ENCODE results near the gene RBP3. TPM values are rescaled to one million over a fixed set of nuclear protein-coding genes. Genes with fewer than 3 reads are reported as not detected.

The RBP3 gene
- total RNA-seq, 2 experiments from 2014 or later: not detected

DNA sequence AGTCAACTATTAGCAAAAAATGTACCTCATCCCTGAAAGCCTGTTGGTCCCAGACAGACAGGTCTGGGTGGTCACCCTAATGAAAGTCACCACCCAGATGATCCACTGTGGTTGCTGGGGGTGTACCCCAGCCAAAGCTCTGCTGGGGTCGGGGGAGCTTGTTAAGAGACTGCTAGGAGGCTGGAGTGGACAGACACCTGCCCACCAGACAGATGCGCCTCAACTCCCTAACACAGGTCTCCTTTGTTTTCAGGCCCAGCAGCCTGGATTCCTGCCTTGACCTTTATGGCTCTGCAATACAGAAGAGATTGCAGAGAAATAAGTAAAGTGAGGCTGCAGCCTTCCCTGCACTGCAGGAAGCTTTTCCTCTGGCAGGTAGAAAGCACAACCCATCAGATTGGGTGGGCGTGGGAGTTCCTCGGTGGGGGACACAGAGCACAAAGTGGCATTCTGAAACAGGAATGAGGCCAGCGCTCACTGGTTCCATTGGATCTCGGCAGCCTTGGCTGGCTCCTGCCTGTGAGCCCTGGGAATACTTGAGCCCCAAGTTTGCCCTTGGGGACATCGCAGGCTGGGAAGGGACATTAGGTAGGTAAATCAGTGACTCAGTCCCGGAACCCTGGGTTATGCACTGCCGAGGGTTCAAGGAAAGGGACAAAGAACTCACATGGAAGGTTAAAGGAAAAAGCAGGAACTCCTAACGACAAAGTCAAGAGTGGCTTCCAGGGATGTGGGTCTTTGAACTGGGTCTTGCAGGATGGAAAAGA, 53.9 kb downstream of the RBP3 start:
- CTCF ChIA-PET: no interaction called here
- Mint-ChIP-seq H3K27ac (no peak overlapping the region), H3K4me1 (ENCODE audit: low read depth) (no peaks in the 10 kb centered on the region), H3K4me3 (no peak overlapping the region), H3K36me3 (no peaks in the 10 kb centered on the region), H3K27me3 (peaks cover 14% of the 10 kb centered on the region), H3K9me3 (no peaks in the 10 kb centered on the region)
- POLR2A ChIA-PET: no interaction called here
- intact Hi-C loops (cut with micrococcal nuclease): no loop called here
- no peak for DNase-seq

DNA sequence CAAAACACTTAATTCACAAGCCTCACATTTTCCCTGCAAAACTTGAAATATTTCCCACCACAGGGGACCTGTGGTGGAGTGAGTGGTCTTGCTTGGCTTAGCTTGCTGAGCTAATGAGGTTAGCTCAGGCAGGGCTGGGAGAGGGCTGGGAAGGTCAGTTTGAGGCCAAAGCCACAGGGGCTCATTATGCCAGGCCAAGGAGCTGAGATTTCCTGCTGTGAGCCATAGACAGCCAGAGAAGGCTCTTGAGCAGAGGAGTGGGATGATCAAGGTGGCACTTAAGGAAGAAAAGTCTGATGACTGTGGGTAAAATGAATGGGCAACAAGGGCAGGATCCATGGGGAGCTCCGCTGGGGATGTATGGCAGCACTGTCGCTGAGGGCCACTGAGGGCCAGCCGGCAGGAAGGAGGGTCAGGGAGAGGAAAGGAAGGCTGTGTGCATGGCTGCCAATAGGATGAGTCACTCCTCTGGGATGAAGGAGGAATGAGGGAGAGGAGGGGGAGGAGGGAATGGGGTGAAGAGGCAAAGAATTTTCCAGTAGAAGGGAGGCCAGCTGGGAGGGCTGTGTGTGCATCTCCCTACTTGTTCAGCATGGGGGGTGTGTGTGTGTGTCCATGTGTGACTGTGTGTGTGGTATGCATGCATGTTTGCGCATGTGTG, 54.6 kb downstream of the RBP3 start:
- Mint-ChIP-seq H3K36me3 (no peaks in the 10 kb centered on the region), H3K27ac (no peak overlapping the region), H3K4me1 (ENCODE audit: low read depth) (no peaks in the 10 kb centered on the region), H3K9me3 (no peaks in the 10 kb centered on the region), H3K4me3 (no peak overlapping the region), H3K27me3 (peaks cover 14% of the 10 kb centered on the region)
- POLR2A ChIA-PET: no interaction called here
- intact Hi-C loops (cut with micrococcal nuclease): no loop called here
- DNase-seq: no peak
- CTCF ChIA-PET: no interaction called here

DNA sequence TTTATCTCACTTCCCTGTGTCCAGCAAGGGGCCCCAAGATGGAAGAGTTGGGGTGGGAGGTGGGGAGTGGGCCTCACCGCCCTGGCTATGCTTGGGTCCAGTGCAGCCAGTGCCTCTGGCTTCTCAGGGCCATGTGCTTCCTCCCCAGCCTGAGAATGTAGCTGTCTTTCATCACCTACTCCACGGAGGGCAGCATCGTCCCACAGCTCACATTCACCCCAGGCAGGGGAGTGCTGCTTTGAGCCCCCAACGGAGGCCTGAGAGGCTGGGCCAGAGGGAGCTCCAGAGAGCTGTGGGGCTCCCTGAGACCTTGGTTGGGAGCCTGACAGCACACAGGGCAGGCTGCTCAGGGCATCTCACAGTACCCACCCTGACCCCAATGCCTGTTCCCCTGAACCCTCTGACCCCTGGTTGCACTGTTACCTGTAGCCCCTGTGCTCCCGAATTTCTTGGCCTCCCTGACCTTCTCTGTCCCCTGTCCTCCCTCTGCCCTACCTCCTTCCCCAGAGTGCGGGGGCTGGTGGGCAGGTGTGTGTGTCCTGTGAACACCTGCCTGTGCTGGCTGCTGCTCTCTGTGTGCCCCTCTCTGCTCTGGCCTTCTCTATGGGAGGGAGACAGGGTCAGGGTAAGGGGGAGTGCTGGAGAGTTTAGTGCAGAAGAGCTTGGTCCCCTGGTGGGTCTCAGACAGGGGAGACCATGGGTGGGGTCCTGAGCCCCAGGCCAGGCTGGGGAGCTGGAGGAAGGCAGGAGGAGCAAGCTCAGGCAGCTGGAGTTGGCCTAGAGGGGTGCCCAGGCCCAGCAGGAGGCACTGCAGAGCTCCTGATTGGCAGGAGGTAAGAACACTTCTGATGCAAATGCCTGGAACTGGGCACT, 55.5 kb downstream of the RBP3 start:
- Mint-ChIP-seq H3K27ac (no peak overlapping the region), H3K36me3 (no peaks in the 10 kb centered on the region), H3K27me3 (peaks cover 10% of the 10 kb centered on the region)

DNA sequence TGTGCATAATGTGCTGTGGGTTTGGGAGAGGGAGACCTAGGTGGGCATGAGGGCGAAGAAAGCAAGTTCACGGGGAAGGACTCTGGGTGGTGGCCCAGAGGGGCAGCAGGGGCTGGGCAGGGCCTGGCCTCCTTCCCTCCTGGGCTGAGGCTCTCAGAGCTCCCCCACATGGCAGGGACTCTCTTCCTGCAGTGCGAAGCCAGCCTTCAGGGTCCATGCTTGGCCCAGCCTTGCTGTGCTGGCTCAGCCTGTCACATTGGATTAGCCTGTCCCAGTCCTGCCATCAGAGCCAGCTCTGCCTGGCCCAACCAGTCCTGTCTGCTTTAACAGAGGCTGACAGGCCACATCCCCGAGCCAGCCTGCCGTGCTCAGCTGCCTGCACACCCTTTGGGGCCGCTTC, 56.3 kb downstream of the RBP3 start:
- CTCF ChIA-PET: no interaction called here
- Mint-ChIP-seq H3K9me3 (no peaks in the 10 kb centered on the region), H3K36me3 (no peaks in the 10 kb centered on the region), H3K4me1 (ENCODE audit: low read depth) (no peaks in the 10 kb centered on the region), H3K27ac (no peak overlapping the region), H3K27me3 (peaks cover 4% of the 10 kb centered on the region), H3K4me3 (no peak overlapping the region)
- DNase-seq: no peak
- POLR2A ChIA-PET: no interaction called here
- intact Hi-C loops (cut with micrococcal nuclease): no loop called here

More for the DNA sequence above, 55.5 kb downstream of the RBP3 start:
- ChIA-PET POLR2A (no interaction called here), CTCF (interaction anchor here (0.7 kb wide), 1 partner anchor 42 kb away, joined by 4 read pairs; no protein-coding TSS in a partner anchor)
- DNase-seq: no peak
- Mint-ChIP-seq H3K9me3 (no peaks in the 10 kb centered on the region), H3K4me1 (ENCODE audit: low read depth) (no peaks in the 10 kb centered on the region), H3K4me3 (no peak overlapping the region)
- intact Hi-C loops (cut with micrococcal nuclease): no loop called here

DNA sequence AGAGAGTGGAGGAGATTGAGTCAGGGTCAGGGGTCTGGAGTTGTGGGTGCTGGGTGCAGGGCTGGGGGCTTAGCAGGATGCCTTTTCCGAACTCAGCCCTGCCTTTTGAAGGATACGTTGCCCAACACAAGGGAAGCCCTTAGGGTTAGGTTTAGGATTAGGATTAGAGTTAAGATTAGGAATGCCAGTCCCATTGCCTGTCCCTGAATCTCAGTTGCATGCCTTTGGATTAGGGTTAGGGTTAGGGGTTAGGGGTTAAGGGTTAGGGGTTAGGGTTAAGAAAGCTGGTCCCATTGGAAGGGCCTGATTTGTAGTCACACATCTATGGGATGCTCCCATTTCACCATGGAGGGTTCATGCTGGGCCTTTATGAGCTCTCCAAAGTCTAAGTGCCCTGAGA, 56.8 kb downstream of the RBP3 start:
- DNase-seq: no peak
- intact Hi-C loops (cut with micrococcal nuclease): no loop called here
- Mint-ChIP-seq H3K27ac (no peak overlapping the region), H3K4me3 (no peak overlapping the region), H3K36me3 (no peaks in the 10 kb centered on the region), H3K27me3 (peaks cover 2% of the 10 kb centered on the region), H3K9me3 (no peaks in the 10 kb centered on the region), H3K4me1 (ENCODE audit: low read depth) (no peaks in the 10 kb centered on the region)
- CTCF ChIA-PET: interaction anchor here (0.9 to 1.2 kb wide), 2 partner anchors 64 to 357 kb away, joined by 4 read pairs; no protein-coding TSS in a partner anchor
- POLR2A ChIA-PET: no interaction called here

DNA sequence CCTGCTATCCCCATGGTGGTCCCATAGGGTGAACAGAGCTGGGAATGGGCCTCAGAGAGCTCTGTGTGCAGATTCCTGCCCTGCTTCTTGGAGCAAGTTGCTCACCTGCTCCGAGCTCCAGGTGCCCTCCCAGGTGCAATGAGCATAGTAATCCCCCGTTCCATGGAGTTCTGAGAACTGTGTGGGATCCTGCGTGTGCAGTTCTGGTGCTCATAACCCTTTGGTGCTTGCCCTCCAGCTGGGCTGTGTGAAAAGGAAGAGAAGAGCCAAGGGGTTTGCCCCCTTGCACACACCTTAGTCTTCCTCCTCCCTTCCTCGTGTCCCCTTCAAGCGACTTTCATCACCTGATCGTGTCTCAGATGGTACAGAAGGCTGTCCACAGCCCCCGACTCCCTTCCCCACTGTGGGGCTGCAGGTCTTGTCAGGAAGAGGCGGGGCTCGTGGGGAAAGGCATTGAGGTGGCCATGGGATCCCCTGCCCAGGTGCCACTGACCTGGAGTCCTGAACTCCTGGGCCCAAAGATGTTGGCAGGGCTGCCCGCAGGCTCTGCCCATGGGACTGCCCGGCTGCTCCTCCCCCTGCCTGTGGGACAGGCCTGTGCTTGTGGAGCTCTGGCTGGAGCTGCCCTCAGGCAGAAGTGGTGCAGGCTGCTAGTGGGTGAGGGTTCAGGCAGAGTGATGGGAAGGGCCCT, 57.8 kb downstream of the RBP3 start:
- POLR2A ChIA-PET: no interaction called here
- Mint-ChIP-seq H3K9me3 (no peaks in the 10 kb centered on the region), H3K27ac (no peak overlapping the region), H3K4me1 (ENCODE audit: low read depth) (no peaks in the 10 kb centered on the region), H3K27me3 (peaks cover 2% of the 10 kb centered on the region), H3K4me3 (no peak overlapping the region), H3K36me3 (no peaks in the 10 kb centered on the region)
- intact Hi-C loops (cut with micrococcal nuclease): no loop called here
- CTCF ChIA-PET: interaction anchor here (0.9 to 1.2 kb wide), 2 partner anchors 65 to 358 kb away, joined by 4 read pairs; no protein-coding TSS in a partner anchor
- no peak for DNase-seq

DNA sequence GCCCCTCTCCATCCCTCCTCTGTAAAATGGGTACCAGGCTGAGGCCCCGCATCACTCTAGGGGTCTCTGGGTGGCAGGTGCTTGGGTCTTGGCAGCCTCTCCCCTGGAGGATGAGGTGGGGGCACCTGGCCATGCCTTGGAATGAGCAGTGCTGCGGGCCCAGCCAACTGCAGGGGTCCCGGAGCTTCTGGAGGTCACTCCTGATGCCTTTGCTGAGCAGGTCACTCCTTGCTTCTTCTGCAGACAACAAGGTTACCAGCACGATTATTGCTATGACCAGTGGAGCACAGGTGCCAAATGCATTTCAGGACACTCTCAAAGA, 58.3 kb downstream of the RBP3 start:
- no peak for DNase-seq
- ChIA-PET POLR2A (no interaction called here), CTCF (no interaction called here)
- no peak overlapping the region for H3K4me3 Mint-ChIP-seq
- no peaks in the 10 kb centered on the region for H3K9me3 Mint-ChIP-seq
- no peaks in the 10 kb centered on the region for H3K36me3 Mint-ChIP-seq
- H3K4me1 Mint-ChIP-seq (ENCODE audit: low read depth): no peaks in the 10 kb centered on the region
- peaks cover 2% of the 10 kb centered on the region for H3K27me3 Mint-ChIP-seq
- intact Hi-C loops (cut with micrococcal nuclease): no loop called here
- no peak overlapping the region for H3K27ac Mint-ChIP-seq

DNA sequence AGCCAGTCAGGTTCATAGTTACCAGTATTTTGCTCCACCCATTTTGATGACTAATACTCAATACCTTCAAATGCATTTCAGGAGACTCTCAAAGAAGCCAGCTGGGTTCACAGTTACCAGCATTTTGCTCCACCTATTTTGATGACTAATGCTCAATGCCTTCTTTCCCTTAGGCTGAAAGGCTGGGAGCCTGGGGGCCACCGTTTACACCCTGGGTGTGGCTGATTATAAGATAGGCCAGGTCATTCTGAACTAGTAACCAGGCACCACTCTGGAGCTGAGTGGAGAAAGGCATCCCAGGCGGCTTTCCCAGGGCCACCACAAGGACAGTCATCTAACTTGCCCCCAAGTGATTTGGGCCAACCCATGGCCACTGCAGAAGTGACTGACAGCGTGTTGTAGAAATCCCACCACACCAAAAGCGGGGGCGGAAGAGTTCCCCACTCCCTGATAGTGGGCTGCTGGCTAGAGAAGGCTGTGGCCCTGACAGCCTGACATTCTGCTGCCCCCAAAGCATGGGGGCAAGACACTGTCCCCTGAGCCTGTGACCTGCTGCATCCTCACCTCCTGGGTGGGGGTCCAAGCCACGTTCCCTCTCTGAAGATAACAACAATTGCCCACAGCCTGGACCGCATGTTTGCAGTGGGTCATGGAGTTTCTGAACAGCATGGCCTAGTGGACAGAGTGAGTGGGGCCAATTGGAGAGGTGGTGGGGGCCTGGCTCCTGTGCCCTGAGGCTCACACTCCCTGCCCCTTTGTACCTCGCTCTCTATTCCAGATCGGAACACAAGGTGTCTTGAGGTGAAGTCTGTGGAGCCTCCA, 58.9 kb downstream of the RBP3 start:
- no peak for DNase-seq
- Mint-ChIP-seq H3K27me3 (peaks cover 2% of the 10 kb centered on the region), H3K36me3 (no peaks in the 10 kb centered on the region), H3K27ac (no peak overlapping the region), H3K4me3 (no peak overlapping the region), H3K4me1 (ENCODE audit: low read depth) (no peaks in the 10 kb centered on the region), H3K9me3 (no peaks in the 10 kb centered on the region)
- ChIA-PET POLR2A (no interaction called here), CTCF (no interaction called here)
- intact Hi-C loops (cut with micrococcal nuclease): no loop called here

Other genes with a start within 250 kb of the RBP3 start
- gene GDF10, start 48.2 kb upstream of the RBP3 start, total RNA-seq: under 1 TPM; 0.50 to 0.56 TPM
- gene GDF2, start 25.9 kb upstream of the RBP3 start, total RNA-seq: not detected
- gene ZNF488, start 35.9 kb downstream of the RBP3 start, total RNA-seq: under 1 TPM; 0.27 to 0.38 TPM
- not detected for gene ANXA8, start 135.8 kb downstream of the RBP3 start, total RNA-seq
- gene FAM25G, start 143.3 kb downstream of the RBP3 start, total RNA-seq: not detected
- gene AGAP9, start 175.3 kb downstream of the RBP3 start, total RNA-seq: 1 to 10 TPM; 6.6 to 7.2 TPM

Data from activated CD4-positive, alpha-beta memory T cell treated with anti-CD3 and anti-CD28 coated beads for 36 hours (primary cell).